ENCODE measurements around the gene PBX3.

Gene PBX3

GRCh38 chr9:125985998-125986655, 239.0 kb downstream of the PBX3 start:
- no peak for FAIRE-seq
- DNase-seq (ENCODE audit: extremely low spot score, insufficient read length, low read depth) = no peak

- FAIRE-seq = no peak
- DNase-seq (ENCODE audit: extremely low spot score, insufficient read length, low read depth) = no peak
These were observed 239.8 kb downstream of the PBX3 start for GRCh38 chr9:125986966-125987365.

GRCh38 chr9:125987420-125987819, 240.2 kb downstream of the PBX3 start:
- DNase-seq (ENCODE audit: extremely low spot score, insufficient read length, low read depth) = no peak
- no peak for FAIRE-seq

- FAIRE-seq (no peak), DNase-seq (ENCODE audit: extremely low spot score, insufficient read length, low read depth) (no peak)
These were observed 241.4 kb downstream of the PBX3 start for GRCh38 chr9:125988479-125989050.

GRCh38 chr9:125989090-125989501, 241.9 kb downstream of the PBX3 start:
- DNase-seq (ENCODE audit: extremely low spot score, insufficient read length, low read depth) (no peak), FAIRE-seq (no peak)

GRCh38 chr9:125989524-125990180, 242.5 kb downstream of the PBX3 start:
- DNase-seq (ENCODE audit: extremely low spot score, insufficient read length, low read depth) = no peak
- no peak for FAIRE-seq

- DNase-seq (ENCODE audit: extremely low spot score, insufficient read length, low read depth) (no peak), FAIRE-seq (no peak)
These were observed 243.1 kb downstream of the PBX3 start for GRCh38 chr9:125990186-125990792.

- DNase-seq (ENCODE audit: extremely low spot score, insufficient read length, low read depth) (no peak), FAIRE-seq (no peak)
These were observed 243.6 kb downstream of the PBX3 start for GRCh38 chr9:125990793-125991220.

GRCh38 chr9:125991886-125992529, 244.8 kb downstream of the PBX3 start:
- no peak for DNase-seq (ENCODE audit: extremely low spot score, insufficient read length, low read depth)

GRCh38 chr9:125992557-125992956, 245.4 kb downstream of the PBX3 start:
- FAIRE-seq (no peak), DNase-seq (ENCODE audit: extremely low spot score, insufficient read length, low read depth) (no peak)

More at GRCh38 chr9:125991886-125992529, 244.8 kb downstream of the PBX3 start:
- no peak for FAIRE-seq

- FAIRE-seq (no peak), DNase-seq (ENCODE audit: extremely low spot score, insufficient read length, low read depth) (no peak)
These were observed 246.3 kb downstream of the PBX3 start for GRCh38 chr9:125993466-125993865.

GRCh38 chr9:125994066-125994943, 247.1 kb downstream of the PBX3 start:
- FAIRE-seq (no peak), DNase-seq (ENCODE audit: extremely low spot score, insufficient read length, low read depth) (no peak)

- no peak for DNase-seq (ENCODE audit: extremely low spot score, insufficient read length, low read depth)
- no peak for FAIRE-seq
These were observed 247.8 kb downstream of the PBX3 start for GRCh38 chr9:125995006-125995405.

GRCh38 chr9:125995706-125996105, 248.5 kb downstream of the PBX3 start:
- DNase-seq (ENCODE audit: extremely low spot score, insufficient read length, low read depth) (no peak), FAIRE-seq (no peak)

- no peak for DNase-seq (ENCODE audit: extremely low spot score, insufficient read length, low read depth)
- no peak for FAIRE-seq
These were observed 249.6 kb downstream of the PBX3 start for GRCh38 chr9:125996791-125997190.

- no peak for FAIRE-seq
- no peak for DNase-seq (ENCODE audit: extremely low spot score, insufficient read length, low read depth)
These were observed 250.1 kb downstream of the PBX3 start for GRCh38 chr9:125997196-125997823.

- DNase-seq (ENCODE audit: extremely low spot score, insufficient read length, low read depth) (no peak), FAIRE-seq (no peak)
These were observed 251.8 kb downstream of the PBX3 start for GRCh38 chr9:125998837-125999503.

GRCh38 chr9:125999504-125999881, 252.3 kb downstream of the PBX3 start:
- no peak for FAIRE-seq
- DNase-seq (ENCODE audit: extremely low spot score, insufficient read length, low read depth) = no peak

- FAIRE-seq = no peak
- no peak for DNase-seq (ENCODE audit: extremely low spot score, insufficient read length, low read depth)
These were observed 253.1 kb downstream of the PBX3 start for GRCh38 chr9:126000256-126000655.

All from GM18507 (cell line).